ENCODE data around the gene SLC22A14. TPM values are rescaled to one million over a fixed set of nuclear protein-coding genes. Genes with fewer than 3 reads are reported as not detected.
"Not testable (repeated sequence)": the region's sequence is repeated elsewhere in the genome, so short reads cannot be mapped to it uniquely, and the experiment has no call there.

The SLC22A14 gene
- total RNA-seq, 1 donor from 2014 or later: not detected

DNA sequence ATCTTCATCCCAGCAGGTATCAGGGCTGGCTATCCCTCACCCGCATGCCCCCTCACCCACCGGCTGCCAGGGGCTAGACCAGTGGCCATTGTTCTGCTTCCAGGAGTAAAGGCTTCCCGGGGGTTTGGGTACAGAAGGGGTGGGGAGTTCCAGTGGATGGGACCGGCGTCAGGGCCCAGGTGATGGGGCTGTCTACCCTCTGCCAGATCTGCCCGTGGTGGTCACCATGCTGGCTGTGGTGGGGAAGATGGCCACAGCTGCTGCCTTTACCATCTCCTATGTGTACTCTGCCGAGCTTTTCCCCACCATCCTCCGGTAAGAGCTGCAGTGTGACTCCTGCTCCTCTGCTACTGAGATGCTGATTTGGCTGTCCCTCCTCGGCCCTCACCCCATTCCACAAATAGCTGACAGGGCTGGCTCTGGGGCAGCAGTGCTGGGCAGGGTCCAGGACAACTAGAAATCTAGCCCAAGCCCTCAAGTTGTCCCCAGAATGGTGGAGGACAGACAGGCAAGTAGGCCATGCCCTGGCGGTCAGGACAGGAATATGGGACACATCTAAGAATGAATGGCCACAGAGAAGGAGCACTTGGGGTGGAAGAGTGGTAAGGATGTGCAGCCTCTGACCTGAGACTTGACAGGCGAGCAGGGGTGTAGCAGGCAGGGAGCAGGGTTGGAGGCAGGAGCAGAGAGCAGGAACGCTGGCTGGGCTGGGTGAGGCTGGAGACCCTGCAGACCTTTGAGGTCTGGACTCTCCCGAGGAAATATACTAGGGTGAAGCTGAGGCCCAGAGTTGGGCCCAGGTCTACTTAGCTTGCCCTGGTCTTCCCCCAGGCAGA lies 5.8 kb upstream of the SLC22A14 start:
- Mint-ChIP-seq H3K9me3 (no peaks in the 10 kb centered on the region), H3K27ac (no peak overlapping the region), H3K36me3 (ENCODE audit: low read depth) (peaks cover 2% of the 10 kb centered on the region), H3K4me3 (no peak overlapping the region), H3K4me1 (ENCODE audit: low read depth) (no peaks in the 10 kb centered on the region), H3K27me3 (ENCODE audit: insufficient read depth) (no peaks in the 10 kb centered on the region)
- no peak for DNase-seq (ENCODE audit: low spot score)
- intact Hi-C loops (cut with micrococcal nuclease): no loop called here

DNA sequence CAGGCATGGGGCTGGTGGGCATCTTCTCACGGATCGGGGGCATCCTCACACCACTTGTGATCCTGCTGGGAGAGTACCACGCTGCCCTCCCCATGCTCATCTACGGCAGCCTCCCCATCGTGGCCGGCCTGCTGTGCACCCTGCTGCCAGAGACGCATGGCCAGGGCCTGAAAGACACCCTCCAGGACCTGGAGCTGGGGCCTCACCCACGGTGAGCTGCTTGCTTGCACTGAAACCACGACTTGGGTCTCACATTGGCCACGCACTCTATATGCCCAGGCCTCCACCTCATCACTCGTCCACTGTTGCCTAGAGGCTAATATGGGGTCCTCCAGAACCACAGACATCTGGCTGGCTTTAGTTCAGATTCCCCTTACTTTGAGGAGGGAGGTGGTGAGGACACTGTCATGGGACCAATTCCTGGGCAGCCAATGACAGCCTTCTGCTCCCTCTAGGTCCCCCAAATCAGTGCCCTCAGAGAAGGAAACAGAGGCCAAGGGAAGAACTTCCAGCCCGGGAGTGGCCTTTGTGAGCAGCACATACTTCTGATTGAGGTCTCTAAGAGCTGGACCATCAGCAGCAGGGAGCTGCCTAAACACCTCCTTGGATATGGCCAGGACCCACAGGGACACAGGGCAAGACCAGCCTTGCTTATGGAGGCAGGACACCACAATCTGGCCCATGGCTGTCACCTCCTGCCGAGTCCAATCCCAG lies 5.0 kb upstream of the SLC22A14 start:
- H3K4me3 Mint-ChIP-seq: no peak overlapping the region
- no peaks in the 10 kb centered on the region for H3K27me3 Mint-ChIP-seq (ENCODE audit: insufficient read depth)
- intact Hi-C loops (cut with micrococcal nuclease): no loop called here
- H3K4me1 Mint-ChIP-seq (ENCODE audit: low read depth): no peaks in the 10 kb centered on the region
- H3K9me3 Mint-ChIP-seq: no peaks in the 10 kb centered on the region
- H3K27ac Mint-ChIP-seq: no peak overlapping the region
- H3K36me3 Mint-ChIP-seq (ENCODE audit: low read depth): no peaks in the 10 kb centered on the region
- no peak for DNase-seq (ENCODE audit: low spot score)

DNA sequence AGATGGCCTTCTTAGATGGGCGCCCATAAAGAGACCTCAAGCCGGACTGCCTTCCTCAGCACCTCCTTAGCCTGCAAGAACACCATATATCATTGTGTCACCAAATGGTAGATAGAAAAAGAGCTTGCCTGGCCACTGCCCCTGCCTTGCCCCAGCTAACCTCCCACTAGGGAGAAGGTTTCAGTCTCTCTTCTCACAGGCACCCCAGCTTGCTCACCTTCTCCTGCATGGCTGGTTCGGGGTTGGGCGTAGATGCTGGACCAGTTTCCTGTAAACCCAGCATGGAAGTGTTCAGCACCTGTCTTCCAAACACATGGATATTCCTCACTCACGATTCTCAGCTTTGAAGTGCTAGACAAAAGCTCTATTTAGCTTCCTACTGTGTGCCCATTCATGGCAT lies 3.3 kb upstream of the SLC22A14 start:
- H3K27me3 Mint-ChIP-seq (ENCODE audit: insufficient read depth): no peaks in the 10 kb centered on the region
- no peak overlapping the region for H3K27ac Mint-ChIP-seq
- no peaks in the 10 kb centered on the region for H3K4me1 Mint-ChIP-seq (ENCODE audit: low read depth)
- no peak for DNase-seq (ENCODE audit: low spot score)
- H3K4me3 Mint-ChIP-seq: no peak overlapping the region
- intact Hi-C loops (cut with micrococcal nuclease): no loop called here
- no peaks in the 10 kb centered on the region for H3K36me3 Mint-ChIP-seq (ENCODE audit: low read depth)
- no peaks in the 10 kb centered on the region for H3K9me3 Mint-ChIP-seq

DNA sequence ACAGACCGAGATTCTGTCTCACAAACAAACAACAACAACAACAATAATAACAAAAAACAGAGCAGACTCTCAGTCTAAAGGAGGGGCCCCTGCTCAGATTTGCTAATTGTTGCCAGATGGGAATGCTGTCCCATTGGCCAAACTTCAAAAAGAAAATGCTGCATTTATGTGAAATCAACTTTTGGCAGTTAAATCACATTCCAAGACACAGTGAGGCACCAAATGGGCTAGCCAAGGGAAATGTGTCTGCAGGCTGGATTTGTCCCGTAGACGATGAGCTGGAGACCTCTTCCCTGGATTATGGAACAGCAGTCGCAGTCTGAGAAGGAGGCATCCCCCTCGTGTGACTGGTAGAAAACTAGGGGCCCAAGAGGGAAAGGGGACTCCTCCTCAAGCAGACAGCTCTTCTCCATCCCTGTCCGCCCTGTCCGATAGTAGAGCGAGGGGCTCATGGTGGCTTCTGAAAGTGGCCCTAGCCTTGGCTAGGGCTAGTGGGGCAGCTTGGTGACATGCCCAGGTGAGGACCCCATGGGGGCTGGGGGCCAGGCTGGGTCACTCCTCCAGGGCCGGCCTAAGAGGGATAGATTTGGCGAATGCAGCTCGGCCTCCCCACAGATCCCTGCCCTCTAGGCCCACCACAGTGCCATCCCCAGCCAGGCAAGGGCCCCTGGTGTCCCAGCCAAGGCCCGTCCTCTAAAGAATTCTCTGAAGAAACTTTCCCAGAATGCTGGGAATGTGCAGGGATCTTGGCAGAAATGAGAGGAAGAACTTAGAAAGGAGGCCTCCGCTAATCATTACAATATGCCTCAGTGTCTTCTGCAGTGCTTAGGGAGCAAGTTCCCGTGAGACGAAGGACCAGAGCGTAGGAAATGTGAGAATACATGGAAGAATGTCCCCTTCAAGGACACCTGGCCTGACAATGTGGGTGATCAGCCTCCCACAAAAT lies 2.0 kb downstream of the SLC22A14 start:
- DNase-seq (ENCODE audit: low spot score): no peak
- H3K27ac Mint-ChIP-seq: no peak overlapping the region
- no peak overlapping the region for H3K4me3 Mint-ChIP-seq
- peaks cover under 1% of the 10 kb centered on the region for H3K27me3 Mint-ChIP-seq (ENCODE audit: insufficient read depth)
- H3K9me3 Mint-ChIP-seq: no peaks in the 10 kb centered on the region
- no peaks in the 10 kb centered on the region for H3K36me3 Mint-ChIP-seq (ENCODE audit: low read depth)
- intact Hi-C loops (cut with micrococcal nuclease): no loop called here
- no peaks in the 10 kb centered on the region for H3K4me1 Mint-ChIP-seq (ENCODE audit: low read depth)

DNA sequence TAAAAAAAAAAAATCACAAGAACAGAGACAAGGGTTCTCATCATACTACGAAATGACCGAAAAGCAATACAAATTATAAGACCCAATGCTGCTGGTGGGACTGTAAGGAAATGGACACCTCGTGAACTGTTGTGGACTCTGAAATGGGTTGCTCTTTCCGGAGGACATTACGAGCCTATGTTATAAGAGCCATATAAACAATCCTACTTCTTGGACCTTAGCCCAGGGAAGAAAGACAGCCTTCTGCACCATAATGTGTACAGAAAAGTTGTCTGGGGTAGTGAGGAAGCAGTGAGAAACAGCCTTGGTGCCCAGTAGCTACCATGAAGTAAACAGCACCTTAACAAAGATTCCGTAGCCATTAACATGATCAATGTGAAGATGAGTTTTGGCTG lies 2.7 kb downstream of the SLC22A14 start:
- no peak for DNase-seq (ENCODE audit: low spot score)
- Mint-ChIP-seq H3K27ac (no peak overlapping the region), H3K4me3 (no peak overlapping the region), H3K36me3 (ENCODE audit: low read depth) (no peaks in the 10 kb centered on the region), H3K27me3 (ENCODE audit: insufficient read depth) (peaks cover 3% of the 10 kb centered on the region), H3K9me3 (no peaks in the 10 kb centered on the region), H3K4me1 (ENCODE audit: low read depth) (no peaks in the 10 kb centered on the region)
- intact Hi-C loops (cut with micrococcal nuclease): no loop called here

DNA sequence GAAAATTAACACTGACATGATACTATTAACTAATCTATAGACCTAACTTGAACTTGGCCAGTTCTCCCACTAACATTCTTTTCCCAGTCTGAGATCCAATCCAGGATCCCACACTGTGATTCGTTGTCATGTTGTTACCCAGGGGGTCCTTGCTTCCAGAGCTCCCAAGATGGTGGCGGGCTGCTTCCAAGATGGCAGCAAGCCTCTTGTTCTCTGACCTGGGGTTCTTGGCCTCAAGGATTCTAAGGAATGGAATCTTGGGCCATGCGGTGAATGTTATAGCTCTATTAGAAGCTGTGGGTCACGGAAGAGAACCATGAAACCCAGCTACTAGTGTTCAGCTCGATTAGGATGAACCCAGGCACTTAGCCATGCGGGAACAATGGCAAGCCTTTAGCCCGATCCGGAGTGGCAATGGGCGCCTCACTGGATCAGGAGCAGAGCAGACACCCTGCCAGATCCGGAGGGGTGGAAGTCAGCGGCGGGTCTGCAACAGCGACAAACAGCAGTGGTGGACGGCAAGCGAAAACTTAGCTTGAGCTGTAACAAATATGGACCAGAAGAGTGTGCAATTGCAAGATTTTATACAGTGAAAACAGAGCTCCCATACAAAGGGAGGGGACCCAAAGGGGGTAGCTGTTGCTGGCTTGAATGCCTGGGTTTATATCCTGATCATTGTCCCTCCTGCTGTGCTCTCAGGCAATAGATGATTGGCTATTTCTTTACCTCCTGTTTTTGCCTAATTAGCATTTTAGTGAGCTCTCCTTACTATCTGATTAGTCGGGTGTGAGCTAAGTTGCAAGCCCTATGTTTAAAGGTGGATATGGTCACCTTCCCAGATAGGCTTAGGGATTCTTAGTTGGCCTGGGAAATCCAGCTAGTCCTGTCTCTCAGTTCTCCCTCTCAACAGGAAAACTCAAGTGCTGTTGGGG lies 7.5 kb downstream of the SLC22A14 start:
- H3K9me3 Mint-ChIP-seq; H3K36me3 Mint-ChIP-seq (ENCODE audit: low read depth); H3K27ac Mint-ChIP-seq; H3K4me1 Mint-ChIP-seq (ENCODE audit: low read depth); intact Hi-C loops (cut with micrococcal nuclease); H3K4me3 Mint-ChIP-seq; DNase-seq (ENCODE audit: low spot score): not testable (repeated sequence)
- H3K27me3 Mint-ChIP-seq (ENCODE audit: insufficient read depth): peaks cover 12% of the 10 kb centered on the region

DNA sequence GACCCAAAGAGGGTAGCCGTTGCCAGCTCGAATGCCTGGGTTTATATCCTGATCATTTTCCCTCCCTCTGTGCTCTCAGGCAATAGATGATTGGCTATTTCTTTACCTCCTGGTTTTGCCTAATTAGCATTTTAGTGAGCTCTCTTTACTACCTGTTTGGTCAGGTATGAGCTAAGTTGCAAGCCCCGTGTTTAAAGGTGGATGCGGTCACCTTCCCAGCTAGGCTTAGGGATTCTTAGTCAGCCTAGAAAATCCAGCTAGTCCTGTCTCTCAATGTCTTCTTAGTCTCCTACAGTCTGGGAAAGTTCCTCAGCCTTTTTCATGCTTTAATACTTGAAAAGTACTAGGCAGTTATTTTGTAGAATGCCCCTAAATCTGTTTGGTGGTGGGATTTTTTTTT lies 15.0 kb downstream of the SLC22A14 start:
- not testable (repeated sequence) for H3K4me3 Mint-ChIP-seq; H3K4me1 Mint-ChIP-seq (ENCODE audit: low read depth); H3K9me3 Mint-ChIP-seq; H3K27ac Mint-ChIP-seq; DNase-seq (ENCODE audit: low spot score); H3K36me3 Mint-ChIP-seq (ENCODE audit: low read depth)
- H3K27me3 Mint-ChIP-seq (ENCODE audit: insufficient read depth): peaks cover 21% of the 10 kb centered on the region
- intact Hi-C loops (cut with micrococcal nuclease): loop anchor here (5.0 kb wide), 1 partner anchor 160 kb away; the partner anchor contains the start of genes ACAA1 and MYD88

DNA sequence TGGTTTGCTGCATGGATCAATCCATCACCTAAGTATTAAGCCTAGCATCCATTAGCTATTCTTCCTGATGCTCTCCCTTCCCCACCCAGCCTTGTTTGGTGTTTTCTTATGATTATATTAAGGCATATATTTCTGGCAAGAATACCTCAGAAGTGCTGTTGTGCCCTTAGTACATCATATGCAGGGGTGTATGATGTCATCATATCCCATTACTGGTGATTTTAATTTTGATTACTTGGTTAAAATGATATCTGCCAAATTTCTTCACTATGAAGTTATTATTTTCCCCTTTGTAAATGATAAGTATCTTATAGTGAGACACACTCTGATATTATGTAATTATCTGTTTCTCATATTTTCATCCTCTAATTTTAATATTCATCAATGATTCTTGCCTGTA lies 15.4 kb downstream of the SLC22A14 start:
- Mint-ChIP-seq H3K36me3 (ENCODE audit: low read depth) (no peaks in the 10 kb centered on the region), H3K27ac (no peak overlapping the region)

DNA sequence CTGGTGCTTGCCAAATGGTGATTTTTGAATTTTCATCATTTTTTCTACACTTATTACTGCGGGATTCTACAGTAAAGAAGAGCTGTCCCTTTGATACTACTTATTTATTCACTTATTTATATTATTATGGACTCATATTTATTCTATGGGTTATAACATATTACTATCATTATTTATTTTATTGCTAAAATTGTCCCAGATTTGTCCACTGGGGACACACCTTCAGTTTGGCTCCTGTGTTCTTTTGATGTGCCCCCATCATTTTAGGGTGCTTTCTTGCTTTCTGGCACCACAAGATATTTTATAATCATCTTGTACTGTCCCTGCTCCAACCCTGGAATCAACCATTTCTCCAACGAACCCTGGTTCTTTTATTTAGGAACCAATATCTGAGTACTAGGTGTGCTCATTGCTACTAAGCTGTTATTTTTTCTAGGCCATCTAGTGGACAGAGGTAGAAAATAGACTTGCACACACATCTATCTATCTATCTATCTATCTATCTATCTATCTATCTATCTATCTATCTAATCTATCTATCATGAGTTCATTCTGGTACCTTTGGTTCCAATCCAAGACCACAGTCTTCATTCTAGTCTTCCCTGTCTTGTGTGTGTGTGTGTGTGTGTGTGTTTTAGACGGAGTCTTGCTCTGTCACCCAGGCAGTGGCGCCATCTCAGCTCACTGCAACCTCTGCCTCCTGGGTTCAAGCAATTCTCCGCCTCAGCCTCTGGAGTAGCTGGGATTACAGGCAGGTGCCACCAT lies 16.0 kb downstream of the SLC22A14 start:
- H3K36me3 Mint-ChIP-seq (ENCODE audit: low read depth): no peaks in the 10 kb centered on the region
- no peak overlapping the region for H3K4me3 Mint-ChIP-seq
- H3K9me3 Mint-ChIP-seq: no peaks in the 10 kb centered on the region
- no peak for DNase-seq (ENCODE audit: low spot score)
- H3K27ac Mint-ChIP-seq: no peak overlapping the region
- H3K27me3 Mint-ChIP-seq (ENCODE audit: insufficient read depth): peaks cover 21% of the 10 kb centered on the region
- intact Hi-C loops (cut with micrococcal nuclease): loop anchor here (1.0 to 5.0 kb wide), 2 partner anchors 161 to 180 kb away; partner anchors contain the start of genes ACAA1 and MYD88
- no peaks in the 10 kb centered on the region for H3K4me1 Mint-ChIP-seq (ENCODE audit: low read depth)

More for the DNA sequence above, 15.4 kb downstream of the SLC22A14 start:
- Mint-ChIP-seq H3K4me3 (no peak overlapping the region), H3K4me1 (ENCODE audit: low read depth) (no peaks in the 10 kb centered on the region), H3K9me3 (no peaks in the 10 kb centered on the region), H3K27me3 (ENCODE audit: insufficient read depth) (peaks cover 21% of the 10 kb centered on the region)
- intact Hi-C loops (cut with micrococcal nuclease): loop anchor here (5.0 kb wide), 1 partner anchor 160 kb away; the partner anchor contains the start of genes ACAA1 and MYD88
- no peak for DNase-seq (ENCODE audit: low spot score)

DNA sequence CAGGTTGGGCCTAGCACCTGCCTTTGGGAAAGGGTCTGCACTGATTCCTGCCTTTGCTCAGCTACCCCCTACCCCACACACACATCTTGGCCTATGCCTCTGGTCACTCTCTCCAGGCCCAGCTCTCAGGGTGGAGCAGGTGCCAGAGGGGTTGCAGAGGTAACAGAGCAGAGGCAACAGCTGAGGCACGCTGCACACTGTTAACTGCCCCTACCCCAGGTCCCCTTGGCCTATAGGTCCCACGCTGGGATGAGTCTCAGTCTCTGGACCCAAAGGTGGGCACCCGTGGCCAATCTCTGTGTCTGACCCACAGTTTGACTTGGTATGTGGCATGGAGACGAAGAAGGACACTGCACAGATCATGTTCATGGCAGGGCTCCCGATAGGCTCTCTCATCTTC lies 24.8 kb downstream of the SLC22A14 start:
- Mint-ChIP-seq H3K36me3 (ENCODE audit: low read depth) (no peaks in the 10 kb centered on the region), H3K9me3 (no peaks in the 10 kb centered on the region), H3K4me3 (no peak overlapping the region), H3K27ac (no peak overlapping the region), H3K27me3 (ENCODE audit: insufficient read depth) (peaks cover 13% of the 10 kb centered on the region), H3K4me1 (ENCODE audit: low read depth) (no peaks in the 10 kb centered on the region)
- intact Hi-C loops (cut with micrococcal nuclease): no loop called here
- no peak for DNase-seq (ENCODE audit: low spot score)

DNA sequence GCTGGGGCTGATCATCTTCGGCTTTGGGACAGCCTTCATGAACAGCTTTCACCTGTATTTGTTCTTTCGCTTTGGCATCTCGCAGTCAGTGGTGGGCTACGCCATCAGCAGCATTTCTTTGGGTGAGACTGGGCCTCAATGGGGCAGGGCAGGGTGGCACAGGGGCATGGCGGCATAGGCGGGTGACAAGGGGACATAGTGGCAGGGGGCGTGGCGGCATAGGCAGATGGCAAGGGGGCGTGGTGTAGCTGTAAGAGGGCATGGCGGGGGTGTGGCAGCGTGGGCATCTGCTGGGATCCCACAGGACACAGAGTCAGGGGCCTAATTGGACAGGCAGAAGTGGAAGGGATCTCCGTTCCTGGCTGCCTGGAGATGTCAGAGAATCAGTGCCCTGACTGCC lies 25.5 kb downstream of the SLC22A14 start:
- H3K27ac Mint-ChIP-seq: no peak overlapping the region
- intact Hi-C loops (cut with micrococcal nuclease): no loop called here
- no peak overlapping the region for H3K4me3 Mint-ChIP-seq
- peaks cover 19% of the 10 kb centered on the region for H3K27me3 Mint-ChIP-seq (ENCODE audit: insufficient read depth)
- H3K36me3 Mint-ChIP-seq (ENCODE audit: low read depth): no peaks in the 10 kb centered on the region
- no peaks in the 10 kb centered on the region for H3K9me3 Mint-ChIP-seq
- DNase-seq (ENCODE audit: low spot score): no peak
- H3K4me1 Mint-ChIP-seq (ENCODE audit: low read depth): no peaks in the 10 kb centered on the region

All from activated T-helper 1 cell treated with anti-CD3 and anti-CD28 coated beads, Interleukin-12 subunit alpha, Interleukin-12 subunit beta, Interleukin-2, Interleukin-4 antibody, amounts not matched to agents 30 ng/mL and 10 ng/mL and 1 ng/mL, durations not matched to agents 14 hours and 24 hours and 36 hours (primary cell).